Endothelial cell of umbilical vein (primary cell): ENCODE data around the gene ELMO1. TPM values are rescaled to one million over a fixed set of nuclear protein-coding genes. Genes with fewer than 3 reads are reported as not detected.

Experiments
- BruUV-seq: library from RNA; stranded (reverse); fragments of 400-500 nt; replicated peaks from 2 replicates; lab custom pipeline; 2021; lab: Mats Ljungman, UMichigan
- CTCF ChIA-PET: fragments of 300-600, 350-600 bp; sonication (Branson Sonifier 250); formaldehyde crosslinking; loops from one replicate; lab custom pipeline; 2021; ENCODE audit warnings: antibody characterized with exemption, inconsistent platforms; lab: Charles Lee
- POLR2A ChIA-PET: fragments of 300-600, 350-600 bp; sonication (Branson Sonifier 250); formaldehyde crosslinking; loops from one replicate; lab custom pipeline; 2021; ENCODE audit warnings: antibody characterized with exemption, inconsistent platforms; lab: Charles Lee
- DNase-seq: peaks from one replicate; pipeline ENCODE4 v3.0.0-alpha.2; 2011; ENCODE audit warnings: low read depth, low spot score
- FAIRE-seq: peaks from 2 replicates; lab custom pipeline; 2011; peaks lifted over from hg19 to GRCh38; lab: Jason Lieb, UNC
- H2AFZ ChIP-seq: 2 replicates; pipeline ENCODE4 v1.6.0; 2012; ENCODE audit warnings: low read depth, low read length, control low read depth, inconsistent platforms
- H3K27ac ChIP-seq: 2 replicates; pipeline ENCODE4 v1.5.1; 2011; ENCODE audit warnings: low read depth, mild to moderate bottlenecking, control low read depth, low read length, moderate library complexity; ENCODE audit not compliant: insufficient read depth
- H3K27me3 ChIP-seq, 2 experiments: 2 replicates each; pipeline versions ENCODE4 v1.6.0 to v1.6.1; 2011; ENCODE audit warnings: low read length in 2 of 2, mixed read lengths in 1 of 2; ENCODE audit not compliant: control insufficient read depth in 2 of 2, insufficient read depth in 2 of 2
- H3K36me3 ChIP-seq, 2 experiments: 2 replicates in 1 of 2; 3 replicates in 1 of 2; pipeline ENCODE4 v1.5.1; 2011; ENCODE audit warnings: low read length in 2 of 2, mild to moderate bottlenecking in 1 of 2, moderate library complexity in 1 of 2; ENCODE audit not compliant: control insufficient read depth in 2 of 2, insufficient read depth in 2 of 2; ENCODE audit errors: extremely low read depth in 1 of 2
- H3K4me1 ChIP-seq: 3 replicates; pipeline ENCODE4 v1.5.1; 2011; ENCODE audit warnings: mild to moderate bottlenecking, low read length; ENCODE audit not compliant: control insufficient read depth, insufficient read depth; ENCODE audit errors: extremely low read depth
- H3K4me2 ChIP-seq: 2 replicates; pipeline ENCODE4 v1.6.1; 2011; ENCODE audit warnings: low read length, control low read depth, mixed read lengths; ENCODE audit not compliant: insufficient read depth
- H3K4me3 ChIP-seq, 3 experiments: fragments of 200-600 bp in 1 of 3; sonication (generic), shearing (Covaris generic) in 1 of 3; replicated peaks in 1 of 3; 2 replicates each; pipeline ENCODE4 v1.5.1; 2011 to 2016; ENCODE audit warnings: control low read depth in 3 of 3, low read length in 3 of 3, mild to moderate bottlenecking in 2 of 3, inconsistent platforms in 1 of 3, low read depth in 1 of 3, moderate library complexity in 1 of 3; ENCODE audit not compliant: insufficient read depth in 1 of 3
- H3K79me2 ChIP-seq: 2 replicates; pipeline ENCODE4 v1.6.0; 2012; ENCODE audit warnings: low read length, inconsistent platforms; ENCODE audit not compliant: control insufficient read depth, insufficient read depth
- H3K9ac ChIP-seq: replicated peaks from 2 replicates; pipeline ENCODE3; 2011; ENCODE audit warnings: low read length, control low read depth; ENCODE audit not compliant: insufficient read depth; ENCODE audit errors: extremely low read depth
- H3K9me1 ChIP-seq: replicated peaks from 3 replicates; pipeline ENCODE4 v1.6.0; 2011; ENCODE audit warnings: mild to moderate bottlenecking, low read length; ENCODE audit not compliant: control insufficient read depth, insufficient read depth; ENCODE audit errors: extremely low read depth
- H3K9me3 ChIP-seq: replicated peaks from 2 replicates; pipeline ENCODE4 v1.5.1; 2012; ENCODE audit warnings: low read length, inconsistent platforms; ENCODE audit not compliant: control insufficient read depth, insufficient read depth
- H4K20me1 ChIP-seq: replicated peaks from 2 replicates; pipeline ENCODE3; 2011; ENCODE audit warnings: mild to moderate bottlenecking, low read length; ENCODE audit not compliant: control insufficient read depth, insufficient read depth; ENCODE audit errors: extremely low read depth
- EZH2 ChIP-seq: IDR thresholded peaks from 2 replicates; pipeline ENCODE4 v1.6.1; 2012; ENCODE audit warnings: borderline replicate concordance, low read depth, mild to moderate bottlenecking, moderate library complexity, low read length, inconsistent platforms; ENCODE audit not compliant: severe bottlenecking
- FOS ChIP-seq: IDR thresholded peaks from 2 replicates; pipeline ENCODE4 v1.6.1; 2011; ENCODE audit warnings: mild to moderate bottlenecking, low read length, moderate library complexity, borderline replicate concordance; ENCODE audit not compliant: insufficient read depth
- GATA2 ChIP-seq: IDR thresholded peaks from 2 replicates; pipeline ENCODE4 v1.7.0; 2011; ENCODE audit warnings: low read depth, mild to moderate bottlenecking, moderate library complexity, mixed read lengths, low read length; ENCODE audit not compliant: insufficient read length, insufficient read depth
- JUN ChIP-seq: IDR thresholded peaks from 2 replicates; pipeline ENCODE4 v1.6.1; 2011; ENCODE audit warnings: borderline replicate concordance, low read depth; ENCODE audit not compliant: insufficient read length, insufficient read depth
- MYC ChIP-seq: IDR thresholded peaks from one replicate; pipeline ENCODE4 v1.6.1; 2011; ENCODE audit warnings: mild to moderate bottlenecking, low read depth, low read length
- POLR2A ChIP-seq: IDR thresholded peaks from 2 replicates; pipeline ENCODE4 v1.6.1; 2012; ENCODE audit warnings: low read depth, mild to moderate bottlenecking, control low read depth, low read length
- POLR2AphosphoS5 ChIP-seq: IDR thresholded peaks from 2 replicates; pipeline ENCODE4 v1.6.1; 2012; ENCODE audit warnings: low read depth, mild to moderate bottlenecking, control low read depth, low read length, moderate library complexity; ENCODE audit not compliant: insufficient read depth
- dilution Hi-C: fragments of 300-500 bp; cut with MboI; formaldehyde crosslinking; loops from one replicate; pipeline ENCODE4 v1.15.0; 2019; ENCODE audit warnings: low sequenced_read_pairs; ENCODE audit not compliant: extremely low pct_ligation_motif_present
- intact Hi-C: fragments of 100-400 bp; cut with micrococcal nuclease; formaldehyde crosslinking; loops from one replicate; pipeline ENCODE4 v1.10.0; 2022
- polyA plus RNA-seq, 4 experiments: library from polyadenylated mRNA; depleted of rRNA in 3 of 4; stranded (reverse) in 3 of 4; unstranded in 1 of 4; fragments of >200 nt; gene quantifications; 2 replicates each; pipeline versions ENCODE4 v1.2.1 to v1.2.3, GENCODE V29; 2011 to 2012; ENCODE audit warnings: missing spikeins in 1 of 4
- total RNA-seq: library from RNA; stranded (reverse); gene quantifications from 2 replicates; pipeline ENCODE4 v1.2.3, GENCODE V29; 2021
- TF ChIP-seq, protein P1 (sequence below): IDR thresholded peaks from 2 replicates; pipeline ENCODE4 v1.6.1; 2011; ENCODE audit not compliant: insufficient read depth, insufficient read length
- TF ChIP-seq, protein P2 (sequence below), 2 donors: IDR thresholded peaks; 1 replicate in 1 of 2; 2 replicates in 1 of 2; pipeline ENCODE4 v1.5.1; 2011; ENCODE audit warnings: low read length in 2 of 2, mild to moderate bottlenecking in 2 of 2, moderate library complexity in 2 of 2, control low read depth in 1 of 2, inconsistent platforms in 1 of 2, low read depth in 1 of 2; ENCODE audit not compliant: insufficient read depth in 1 of 2; ENCODE audit errors: extremely low read depth in 1 of 2

ELMO1 gene
- total and polyA plus RNA-seq, 2 donors (not counting 3 experiments of a cell fraction or from before 2014, with no cell fraction given): 17.0 to 30.6 TPM

DNA sequence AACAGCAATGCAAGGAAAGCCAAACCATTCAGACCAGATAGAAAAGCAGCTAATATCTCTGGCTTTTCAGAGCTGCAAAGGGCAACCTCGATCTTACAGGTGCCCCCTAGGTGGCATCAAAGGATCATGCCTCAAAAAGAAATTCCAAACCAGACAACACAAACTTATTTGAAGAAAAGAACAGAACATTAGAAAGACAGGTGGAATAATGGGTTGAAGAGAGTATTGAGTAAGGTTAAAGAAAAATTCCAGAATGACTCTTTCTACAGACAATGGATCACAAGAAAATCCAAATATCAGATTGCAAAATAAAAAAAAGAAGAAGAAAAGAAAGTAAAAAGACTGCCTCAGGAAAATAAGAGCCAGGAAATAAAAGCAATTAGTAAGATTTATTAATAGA, 213.7 kb downstream of the ELMO1 start:
- CTCF ChIA-PET: interaction anchor here (0.5 to 4.5 kb wide), 14 partner anchors 11 to 600 kb away, joined by 3 to 72 read pairs (median 6); no protein-coding TSS in a partner anchor

DNA sequence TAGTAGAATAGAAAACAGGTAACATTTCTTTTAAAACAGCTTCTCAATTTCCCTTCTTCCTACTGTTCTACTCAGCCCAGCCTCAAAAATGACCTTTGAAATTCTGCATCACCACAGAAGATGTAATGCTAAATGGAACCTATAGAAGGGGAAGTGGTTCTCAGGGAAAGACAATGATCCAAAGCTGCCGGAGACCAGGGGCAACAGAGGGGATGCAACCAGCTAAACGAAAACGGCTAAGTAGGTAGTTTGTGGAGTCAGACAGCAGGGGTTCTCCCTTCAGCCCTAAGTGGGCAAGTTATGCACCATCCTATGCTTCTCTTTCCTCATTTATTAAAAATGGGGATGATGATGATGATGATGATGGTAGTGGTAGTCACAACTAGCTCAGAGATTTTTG, 214.3 kb downstream of the ELMO1 start:
- H3K9me3 ChIP-seq: no peaks in the 10 kb centered on the region
- no peaks in the 10 kb centered on the region for H3K36me3 ChIP-seq
- dilution Hi-C loops (no loop called here), intact Hi-C loops (loop anchor here (10.0 kb wide), 1 partner anchor 500 kb away; no protein-coding TSS in a partner anchor)
- H3K27ac ChIP-seq: no peak overlapping the region
- no peaks in the 10 kb centered on the region for H3K4me1 ChIP-seq
- FAIRE-seq: no peak
- H3K9ac ChIP-seq: no peak overlapping the region
- H3K79me2 ChIP-seq: no peaks in the 10 kb centered on the region
- no peak for DNase-seq
- no peaks in the 10 kb centered on the region for H3K9me1 ChIP-seq
- no peak overlapping the region for H2AFZ ChIP-seq
- no peaks in the 10 kb centered on the region for H3K27me3 ChIP-seq
- ChIA-PET CTCF (interaction anchor here (0.5 to 4.5 kb wide), 13 partner anchors 10 to 600 kb away, joined by 3 to 72 read pairs (median 5); no protein-coding TSS in a partner anchor), POLR2A (no interaction called here)
- TF ChIP-seq, protein P1, sequence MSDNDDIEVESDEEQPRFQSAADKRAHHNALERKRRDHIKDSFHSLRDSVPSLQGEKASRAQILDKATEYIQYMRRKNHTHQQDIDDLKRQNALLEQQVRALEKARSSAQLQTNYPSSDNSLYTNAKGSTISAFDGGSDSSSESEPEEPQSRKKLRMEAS: no peak
- TF ChIP-seq EZH2 (no peak), POLR2AphosphoS5 (no peak), GATA2 (no peak), MYC (no peak), JUN (no peak), POLR2A (no peak), FOS (no peak)
- TF ChIP-seq, protein P2, sequence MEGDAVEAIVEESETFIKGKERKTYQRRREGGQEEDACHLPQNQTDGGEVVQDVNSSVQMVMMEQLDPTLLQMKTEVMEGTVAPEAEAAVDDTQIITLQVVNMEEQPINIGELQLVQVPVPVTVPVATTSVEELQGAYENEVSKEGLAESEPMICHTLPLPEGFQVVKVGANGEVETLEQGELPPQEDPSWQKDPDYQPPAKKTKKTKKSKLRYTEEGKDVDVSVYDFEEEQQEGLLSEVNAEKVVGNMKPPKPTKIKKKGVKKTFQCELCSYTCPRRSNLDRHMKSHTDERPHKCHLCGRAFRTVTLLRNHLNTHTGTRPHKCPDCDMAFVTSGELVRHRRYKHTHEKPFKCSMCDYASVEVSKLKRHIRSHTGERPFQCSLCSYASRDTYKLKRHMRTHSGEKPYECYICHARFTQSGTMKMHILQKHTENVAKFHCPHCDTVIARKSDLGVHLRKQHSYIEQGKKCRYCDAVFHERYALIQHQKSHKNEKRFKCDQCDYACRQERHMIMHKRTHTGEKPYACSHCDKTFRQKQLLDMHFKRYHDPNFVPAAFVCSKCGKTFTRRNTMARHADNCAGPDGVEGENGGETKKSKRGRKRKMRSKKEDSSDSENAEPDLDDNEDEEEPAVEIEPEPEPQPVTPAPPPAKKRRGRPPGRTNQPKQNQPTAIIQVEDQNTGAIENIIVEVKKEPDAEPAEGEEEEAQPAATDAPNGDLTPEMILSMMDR (IDR thresholded peaks at IDR 0.05; ENCODE audit: extremely low read depth in 1 of 2, insufficient read depth in 1 of 2, low read depth in 1 of 2, low read length in 2 of 2): no peak
- no peak overlapping the region for H3K4me2 ChIP-seq
- H3K4me3 ChIP-seq: no peak overlapping the region
- no peaks in the 10 kb centered on the region for H4K20me1 ChIP-seq
- BruUV-seq: no TSS peak

More for the DNA sequence above, 213.7 kb downstream of the ELMO1 start:
- H3K27me3 ChIP-seq: no peaks in the 10 kb centered on the region
- H3K9me3 ChIP-seq: no peaks in the 10 kb centered on the region
- TF ChIP-seq EZH2 (no peak), JUN (no peak)
- TF ChIP-seq, protein P2 (IDR thresholded peaks at IDR 0.05; ENCODE audit: extremely low read depth in 1 of 2, insufficient read depth in 1 of 2, low read depth in 1 of 2, low read length in 2 of 2): peak; percentile 40 to 53
- intact Hi-C loops: loop anchor here (1.0 to 10.0 kb wide), 7 partner anchors 117 to 617 kb away; partner anchors contain the start of gene ELMO1
- H2AFZ ChIP-seq: no peak overlapping the region
- no peak overlapping the region for H3K27ac ChIP-seq
- peak; percentile 63 for FAIRE-seq
- no peaks in the 10 kb centered on the region for H4K20me1 ChIP-seq
- dilution Hi-C loops: no loop called here
- POLR2A ChIA-PET: no interaction called here
- H3K9me1 ChIP-seq: no peaks in the 10 kb centered on the region
- H3K9ac ChIP-seq: no peak overlapping the region
- no TSS peak for BruUV-seq
- DNase-seq: peak; percentile 56
- no peaks in the 10 kb centered on the region for H3K4me1 ChIP-seq
- H3K4me2 ChIP-seq: no peak overlapping the region
- H3K36me3 ChIP-seq: no peaks in the 10 kb centered on the region
- no peak overlapping the region for H3K4me3 ChIP-seq
- H3K79me2 ChIP-seq: no peaks in the 10 kb centered on the region
